Measurements from ENCODE around the gene SLFN11. TPM values are rescaled to one million over a fixed set of nuclear protein-coding genes. Genes with fewer than 3 reads are reported as not detected.

Gene SLFN11
- total and polyA plus RNA-seq, 8 donors: 9.8 to 92.7 (median 25.1) TPM

- peaks cover 0 to 55% of the 10 kb centered on the region in 2 donors for H3K4me1 ChIP-seq
- peaks cover 0 to 4% of the 10 kb centered on the region in 2 donors for H3K9me3 ChIP-seq
- H3K36me3 ChIP-seq: peaks cover 0 to 3% of the 10 kb centered on the region in 2 donors
- DNase-seq (peak in 1 of 4 donors; percentile 67), ATAC-seq (no peak)
- H3K27me3 ChIP-seq: peaks cover 0 to 21% of the 10 kb centered on the region in 2 donors
- peak overlapping the region; percentile 55 to 93 for H3K27ac ChIP-seq
- peak overlapping the region; percentile 20 to 40 for H3K4me3 ChIP-seq
- intact Hi-C loops (cut with DNase I): no loop called here
- no peak for TF ChIP-seq CTCF (IDR thresholded peaks at IDR 0.05)
Measured at GRCh38 chr17:35345445-35345925, 27.9 kb downstream of the SLFN11 start.

GRCh38 chr17:35344262-35344661, 29.2 kb downstream of the SLFN11 start:
- DNase-seq (no peak), ATAC-seq (no peak)
- intact Hi-C loops (cut with DNase I): no loop called here
- no peak overlapping the region for H3K27ac ChIP-seq
- H3K9me3 ChIP-seq: peaks cover 0 to 4% of the 10 kb centered on the region in 2 donors
- H3K4me1 ChIP-seq: peaks cover 0 to 55% of the 10 kb centered on the region in 2 donors
- no peak overlapping the region for H3K4me3 ChIP-seq
- H3K27me3 ChIP-seq: peaks cover 0 to 21% of the 10 kb centered on the region in 2 donors
- no peak for TF ChIP-seq CTCF (IDR thresholded peaks at IDR 0.05)
- no peaks in the 10 kb centered on the region for H3K36me3 ChIP-seq

- ATAC-seq (no peak), DNase-seq (no peak)
- Histone ChIP-seq H3K9me3 (peaks cover 0 to 4% of the 10 kb centered on the region in 2 donors), H3K27ac (peak overlapping the region in 1 of 2 donors; percentile 68), H3K27me3 (peaks cover 0 to 21% of the 10 kb centered on the region in 2 donors), H3K4me3 (no peak overlapping the region), H3K36me3 (no peaks in the 10 kb centered on the region), H3K4me1 (peaks cover 0 to 39% of the 10 kb centered on the region in 2 donors)
- TF ChIP-seq CTCF (IDR thresholded peaks at IDR 0.05): no peak
- intact Hi-C loops (cut with DNase I): no loop called here
Measured at GRCh38 chr17:35342276-35342675, 31.1 kb downstream of the SLFN11 start.

GRCh38 chr17:35341411-35341992, 31.9 kb downstream of the SLFN11 start:
- peaks cover 0 to 4% of the 10 kb centered on the region in 2 donors for H3K9me3 ChIP-seq
- no peak overlapping the region for H3K4me3 ChIP-seq
- DNase-seq: peak in 1 of 4 donors; percentile 37
- peaks cover 0 to 15% of the 10 kb centered on the region in 2 donors for H3K27me3 ChIP-seq
- peaks cover 0 to 31% of the 10 kb centered on the region in 2 donors for H3K4me1 ChIP-seq
- no peaks in the 10 kb centered on the region for H3K36me3 ChIP-seq
- H3K27ac ChIP-seq: peak overlapping the region in 1 of 2 donors; percentile 68
- no peak for TF ChIP-seq CTCF (IDR thresholded peaks at IDR 0.05)
- intact Hi-C loops (cut with DNase I): no loop called here
- ATAC-seq: no peak

GRCh38 chr17:35338230-35338629, 35.2 kb downstream of the SLFN11 start:
- intact Hi-C loops (cut with DNase I): no loop called here

More at GRCh38 chr17:35338230-35338629, 35.2 kb downstream of the SLFN11 start:
- peaks cover 0 to 6% of the 10 kb centered on the region in 2 donors for H3K4me1 ChIP-seq
- H3K4me3 ChIP-seq: no peak overlapping the region
- ATAC-seq: no peak
- H3K27ac ChIP-seq: no peak overlapping the region
- TF ChIP-seq CTCF (IDR thresholded peaks at IDR 0.05): no peak
- H3K36me3 ChIP-seq: no peaks in the 10 kb centered on the region
- peaks cover 0 to 4% of the 10 kb centered on the region in 2 donors for H3K9me3 ChIP-seq
- H3K27me3 ChIP-seq: no peaks in the 10 kb centered on the region
- DNase-seq: no peak

Data from left lung (tissue), 10 donors.